HTERT RPE-1 (cell line): ENCODE measurements around the gene PCP4L1.

Source experiments
- in situ Hi-C: fragments of 300-500 bp; cut with MboI; formaldehyde crosslinking; loops from 4 replicates; pipeline ENCODE4 v1.14.3; 2020; ENCODE audit warnings: low sequenced_read_pairs

The PCP4L1 gene

DNA sequence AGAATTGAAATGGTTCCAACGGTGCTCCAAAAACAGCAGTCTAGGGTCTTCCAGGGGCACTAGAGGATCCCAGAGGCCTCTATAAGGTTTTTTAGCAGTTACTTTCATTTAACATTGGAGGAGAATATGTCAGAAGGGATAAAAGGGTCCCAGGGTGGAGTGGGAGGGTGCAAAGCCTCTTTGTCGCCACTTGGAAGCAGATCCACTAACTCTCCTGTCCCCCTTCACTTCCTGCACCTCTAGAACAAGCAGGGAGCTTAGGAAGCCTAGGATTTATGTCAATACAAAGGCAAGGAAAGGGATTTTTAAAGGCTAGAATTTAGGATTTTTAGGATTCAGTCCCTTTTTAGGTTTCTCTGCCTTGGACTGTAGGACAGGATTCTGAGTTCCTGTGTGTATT is 8.3 kb downstream of the PCP4L1 start:
- in situ Hi-C loops: no loop called here

DNA sequence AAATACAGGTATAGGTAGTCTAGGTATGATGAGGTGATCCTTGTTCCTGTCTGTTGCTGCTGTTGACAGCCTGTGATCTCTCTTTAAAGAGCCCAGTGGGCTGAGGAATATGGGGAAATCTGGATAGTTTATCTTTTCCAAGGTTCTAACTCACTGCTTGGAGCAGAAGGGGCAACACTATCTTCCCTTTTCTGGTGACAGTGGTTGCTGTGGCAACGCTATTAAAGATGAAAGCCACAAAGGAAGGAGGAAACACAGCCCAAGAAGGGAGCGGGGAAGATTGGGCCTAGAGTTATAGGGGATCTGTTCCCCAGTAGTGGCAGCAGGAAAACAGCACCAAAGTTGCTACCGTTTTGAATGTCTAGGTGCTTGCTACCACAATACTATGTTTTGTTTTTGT is 8.8 kb downstream of the PCP4L1 start:
- in situ Hi-C loops: no loop called here

GRCh38 chr1:161273402-161273801 is 14.9 kb downstream of the PCP4L1 start:
- in situ Hi-C loops: no loop called here

DNA sequence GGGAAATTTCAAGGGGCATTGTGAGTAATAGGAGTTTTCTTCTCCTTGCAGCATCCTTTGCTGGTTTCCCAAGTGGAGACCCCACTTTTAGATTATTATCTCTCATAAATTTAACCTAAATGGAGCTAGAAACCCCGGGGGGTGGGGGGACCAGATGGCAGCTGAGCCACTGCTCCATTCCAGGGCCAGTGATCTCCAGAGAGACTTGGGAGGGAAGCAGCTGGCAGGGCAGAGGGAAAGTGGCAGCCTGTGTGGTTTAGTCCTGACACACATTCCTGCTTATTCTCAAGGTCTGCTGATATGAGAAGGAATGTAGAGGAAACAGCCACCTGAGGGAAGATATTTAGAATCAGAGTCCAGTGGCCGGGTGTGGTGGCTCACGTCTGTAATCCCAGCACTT is 16.3 kb downstream of the PCP4L1 start:
- in situ Hi-C loops: no loop called here

GRCh38 chr1:161282991-161283390 is 24.4 kb downstream of the PCP4L1 start:
- in situ Hi-C loops: no loop called here

DNA sequence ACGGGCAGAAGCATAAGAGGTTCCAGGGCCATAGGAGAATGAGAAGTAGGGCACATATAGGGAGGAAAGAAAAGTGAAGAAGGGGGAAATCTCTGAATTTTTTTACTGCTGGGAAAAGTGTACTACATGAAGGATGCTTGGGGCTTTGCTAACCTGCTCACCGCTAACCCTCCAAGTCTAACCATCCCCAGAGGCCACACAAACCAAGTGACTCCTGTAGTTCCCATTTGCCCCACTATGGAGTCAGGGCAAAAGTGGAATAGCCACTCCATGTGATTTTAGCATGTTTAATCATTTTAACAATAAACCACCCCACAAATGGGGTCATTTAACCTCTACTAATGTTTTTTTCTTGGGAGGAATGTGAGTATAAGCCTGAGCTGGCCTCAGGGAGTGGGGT is 26.6 kb downstream of the PCP4L1 start:
- in situ Hi-C loops: no loop called here

GRCh38 chr1:161285521-161285920 is 27.0 kb downstream of the PCP4L1 start:
- in situ Hi-C loops: no loop called here

GRCh38 chr1:161287482-161288054 is 29.0 kb downstream of the PCP4L1 start:
- in situ Hi-C loops: no loop called here

DNA sequence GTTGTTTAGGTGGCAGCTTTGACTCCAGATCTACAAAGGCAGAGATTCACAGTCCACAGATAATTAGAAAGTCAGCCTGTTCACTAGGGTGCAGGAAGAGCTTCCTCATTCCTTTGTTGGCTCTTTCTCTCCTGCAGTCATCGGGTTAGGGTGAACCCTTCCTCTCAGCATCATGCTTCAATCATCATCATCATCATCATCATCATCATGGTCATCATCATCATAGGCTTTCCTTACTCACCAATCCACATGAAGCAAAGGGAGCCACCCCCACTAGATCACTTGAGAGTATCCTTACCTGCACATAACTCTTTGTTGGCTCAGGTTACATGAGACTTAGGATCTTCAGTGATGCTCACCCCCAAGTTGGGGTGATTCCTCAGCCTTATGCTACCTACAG is 32.2 kb downstream of the PCP4L1 start:
- in situ Hi-C loops: no loop called here

- in situ Hi-C loops: no loop called here
Measured at GRCh38 chr1:161297415-161297814, 38.9 kb downstream of the PCP4L1 start.

- in situ Hi-C loops: no loop called here
Measured at GRCh38 chr1:161298116-161298515, 39.6 kb downstream of the PCP4L1 start.

- in situ Hi-C loops: no loop called here
Measured at GRCh38 chr1:161299347-161299746, 40.8 kb downstream of the PCP4L1 start.

DNA sequence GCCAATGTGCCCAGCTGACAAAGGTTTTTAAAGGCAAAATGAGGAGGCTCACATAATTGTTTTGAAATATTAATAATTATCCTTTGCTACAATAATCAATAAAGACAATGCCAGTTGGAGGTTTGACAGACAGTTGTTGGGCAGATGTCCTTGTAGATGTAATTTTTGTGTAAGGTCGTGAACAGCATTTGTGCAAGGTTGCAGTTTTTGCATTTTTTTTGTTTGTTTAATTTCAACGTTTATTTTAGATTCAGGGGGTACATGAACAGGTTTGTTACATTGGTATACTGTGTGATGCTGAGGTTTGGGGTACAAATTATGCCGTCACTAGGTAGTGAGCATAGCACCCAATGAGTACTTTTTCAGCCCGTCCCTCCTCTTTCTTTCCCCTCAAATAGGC is 41.9 kb downstream of the PCP4L1 start:
- in situ Hi-C loops: no loop called here

DNA sequence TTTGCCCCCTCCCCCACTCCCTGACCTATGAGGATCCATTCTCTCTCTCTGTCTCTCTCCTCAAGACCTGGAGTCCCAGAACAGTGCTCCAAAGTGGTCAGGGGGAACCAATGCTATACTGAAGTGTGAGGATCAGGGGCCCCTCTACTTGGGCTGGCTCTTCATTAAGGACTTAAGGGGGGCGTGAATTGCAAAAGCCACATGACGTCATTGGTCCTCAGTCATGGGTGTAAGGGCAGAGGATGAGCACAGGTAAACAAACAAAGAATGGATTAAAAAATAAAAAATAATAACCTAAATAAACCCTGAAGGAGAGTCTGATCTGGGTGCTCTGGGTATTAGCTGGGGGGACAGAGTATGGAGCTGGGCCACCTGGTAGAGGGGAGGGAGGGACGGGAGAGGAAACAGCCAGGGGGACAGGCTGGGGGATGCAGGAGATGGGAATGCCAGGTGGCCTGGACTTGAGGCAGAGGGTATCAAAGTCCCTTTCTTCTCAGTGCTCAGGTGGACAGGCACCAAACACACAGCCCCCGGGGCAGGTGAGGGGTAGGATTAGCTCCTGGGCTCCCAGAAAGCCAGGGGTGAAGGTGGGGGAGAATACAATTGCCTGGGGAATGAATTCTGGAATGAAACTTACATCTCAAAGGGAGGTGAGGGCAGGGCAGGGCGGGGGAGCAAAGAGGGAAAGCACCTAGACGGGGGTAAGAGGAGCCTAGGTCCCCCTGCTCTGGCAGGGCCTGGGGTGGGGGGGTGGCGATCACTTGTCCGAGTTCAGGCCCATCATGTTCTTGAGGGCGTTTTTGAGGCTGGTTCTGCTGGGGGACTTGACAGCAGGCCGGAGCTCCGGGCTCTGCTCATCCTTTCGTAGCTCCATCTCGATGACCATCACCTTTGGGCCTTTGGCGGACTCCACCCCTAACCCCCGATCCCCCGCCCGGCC is 46.7 kb downstream of the PCP4L1 start:
- in situ Hi-C loops: no loop called here

- in situ Hi-C loops: no loop called here
Measured at GRCh38 chr1:161305867-161306519, 47.4 kb downstream of the PCP4L1 start.

DNA sequence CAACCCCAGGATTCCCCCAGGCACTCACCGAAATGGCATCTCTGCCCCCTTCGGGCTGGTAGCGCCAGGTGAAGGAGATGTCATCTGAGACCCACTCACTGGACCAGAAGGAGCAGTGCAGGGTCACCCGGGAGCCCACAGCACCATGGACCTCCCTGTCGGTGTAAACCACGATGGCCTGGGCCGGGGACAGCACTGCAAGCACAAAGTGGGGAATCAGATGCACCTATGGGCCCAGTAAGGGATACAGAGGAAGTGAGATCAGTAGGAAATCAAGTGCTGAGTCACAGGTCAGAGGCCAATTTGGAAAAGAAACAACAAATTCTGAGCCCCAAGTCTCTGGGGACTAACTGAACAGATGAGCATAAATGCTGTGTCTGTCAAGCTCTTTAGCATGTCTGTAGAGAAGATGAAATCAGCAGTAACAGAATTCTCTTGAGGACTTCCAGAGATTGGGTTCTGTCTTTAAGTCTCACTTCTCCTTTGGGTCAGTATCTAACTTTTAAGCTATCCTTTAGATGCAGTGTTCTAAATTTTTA is 48.8 kb downstream of the PCP4L1 start:
- in situ Hi-C loops: no loop called here

GRCh38 chr1:161307892-161308638 is 49.5 kb downstream of the PCP4L1 start:
- in situ Hi-C loops: no loop called here

DNA sequence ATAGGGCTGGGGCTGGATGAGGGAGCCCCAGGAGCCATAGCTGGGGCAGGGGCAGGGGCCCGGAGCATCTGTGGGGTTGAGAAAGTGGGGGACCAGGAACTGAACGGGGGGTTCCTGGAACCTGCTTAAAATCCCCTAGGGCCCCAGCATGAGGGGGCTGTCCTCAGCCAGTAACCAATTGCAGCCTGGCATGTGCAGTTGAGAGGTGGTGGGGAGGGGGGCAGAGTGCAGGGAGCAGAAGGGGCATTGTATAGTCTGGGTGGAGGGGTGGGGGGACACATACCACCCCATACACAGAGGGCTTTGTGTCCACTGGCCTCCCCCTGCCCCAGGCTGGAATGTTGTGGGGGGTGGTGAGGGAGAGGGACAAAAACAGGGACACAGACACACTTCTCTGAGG is 51.3 kb downstream of the PCP4L1 start, which contains the start of gene MPZ:
MPZ (minus strand) TSS at position 101 of the 400 bp plus-strand sequence; CDS start at position 38, 63 bp downstream.
- in situ Hi-C loops: no loop called here

DNA sequence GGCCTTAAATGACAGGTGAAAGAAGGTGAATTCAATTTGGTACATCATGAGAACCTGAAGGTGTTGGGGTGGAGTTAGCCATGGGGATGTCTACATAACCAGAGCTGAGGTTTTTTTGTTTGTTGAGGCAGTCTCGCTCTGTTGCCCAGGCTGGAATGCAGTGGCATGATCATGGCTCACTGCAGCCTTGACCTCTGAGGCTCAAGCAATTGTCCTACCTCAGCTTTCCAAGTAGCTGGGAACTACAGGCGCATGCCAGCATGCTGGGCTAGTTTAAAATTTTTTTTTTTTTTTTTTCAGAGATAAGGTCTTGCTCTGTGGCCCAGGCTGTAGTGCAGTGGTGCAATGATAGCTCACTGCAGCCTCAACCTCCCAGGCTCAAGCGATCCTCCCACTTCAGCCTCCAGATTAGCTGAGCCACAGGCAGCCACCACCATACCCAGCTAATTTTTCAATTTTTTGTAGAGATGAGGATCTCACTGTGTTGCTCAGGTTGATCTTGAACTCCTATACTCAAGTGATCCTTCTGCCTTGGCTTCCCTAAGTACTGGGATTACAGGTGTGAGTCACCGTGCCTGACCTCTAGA is 53.1 kb downstream of the PCP4L1 start:
- in situ Hi-C loops: no loop called here

DNA sequence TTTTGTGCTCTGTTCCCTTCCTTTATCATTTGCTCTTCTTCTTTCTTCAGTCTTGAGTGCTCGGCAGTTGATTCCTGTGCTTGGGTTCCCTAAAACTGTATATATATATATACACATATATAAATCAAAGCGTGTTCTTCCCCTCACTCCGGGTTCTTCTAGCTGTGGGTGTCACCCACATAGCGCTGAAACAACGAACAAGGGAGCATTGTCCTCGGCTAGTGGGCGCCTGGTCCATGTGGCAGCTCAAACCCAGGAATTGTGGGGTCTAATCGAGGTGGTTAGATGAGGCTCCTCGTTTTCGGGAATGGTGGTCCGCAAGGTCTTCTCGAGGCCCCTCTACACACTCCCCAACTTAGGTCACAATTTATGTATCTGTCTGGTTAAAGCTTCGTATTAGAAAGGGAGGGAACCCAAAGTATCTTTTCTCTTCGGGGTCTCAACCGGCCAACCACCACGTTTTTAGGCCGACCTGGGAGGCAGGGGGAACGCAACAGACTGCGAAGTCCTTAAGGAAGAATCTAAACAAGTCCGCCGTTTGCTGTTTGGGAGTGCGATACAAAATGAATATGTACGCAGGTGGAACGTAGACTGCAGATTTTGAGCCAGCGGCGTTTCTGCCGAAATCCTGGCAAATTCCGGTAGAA is 55.1 kb downstream of the PCP4L1 start:
- in situ Hi-C loops: no loop called here
